Upper lobe of left lung (tissue), 6 donors: ENCODE results near the gene KRT7. TPM values are rescaled to one million over a fixed set of nuclear protein-coding genes. Genes with fewer than 3 reads are reported as not detected.

Experiments used
- ATAC-seq, 2 donors: fragments of 200-7000 bp; cut with Tn5 transposase; one replicate each; pipeline ENCODE4 v1.9.1; 2022; ENCODE audit warnings: mild to moderate bottlenecking in 2 of 2, moderate library complexity in 2 of 2; ENCODE audit not compliant: low FRiP score in 2 of 2
- DNase-seq, 2 donors: peaks; one replicate each; pipeline ENCODE4 v3.0.0-alpha.2; 2019 to 2020
- H3K27ac ChIP-seq, 4 donors: fragments of 200-600 bp; sonication (generic); one replicate each; pipeline ENCODE4 v1.5.1; 2016 to 2019
- H3K27me3 ChIP-seq, 4 donors: fragments of 200-600 bp; sonication (generic); one replicate each; pipeline ENCODE4 v1.5.1; 2017 to 2019
- H3K36me3 ChIP-seq, 4 donors: fragments of 200-600 bp; sonication (generic); one replicate each; pipeline ENCODE4 v1.5.1; 2016 to 2019
- H3K4me1 ChIP-seq, 4 donors: fragments of 200-600 bp; sonication (generic); one replicate each; pipeline ENCODE4 v1.5.1; 2018 to 2019
- H3K4me3 ChIP-seq, 4 donors: fragments of 200-600 bp; sonication (generic); one replicate each; pipeline ENCODE4 v1.5.1; 2017 to 2019; ENCODE audit warnings: mild to moderate bottlenecking in 2 of 4, moderate library complexity in 1 of 4
- H3K9me3 ChIP-seq, 4 donors: fragments of 200-600 bp; sonication (generic); one replicate each; pipeline ENCODE4 v1.5.1; 2018 to 2019
- CTCF ChIP-seq, 6 experiments: fragments of 450-650 bp in 4 of 6; fragments of 200-600 bp in 2 of 6; sonication (generic) in 2 of 6; IDR thresholded peaks; one replicate each; pipeline ENCODE4 v1.5.1; 2016 to 2019; ENCODE audit warnings: antibody characterized with exemption in 6 of 6
- EP300 ChIP-seq, 4 donors: sonication (generic); formaldehyde crosslinking; IDR thresholded peaks; one replicate each; pipeline ENCODE4 v1.5.1; 2017; ENCODE audit warnings: antibody characterized with exemption in 4 of 4, control low read depth in 2 of 4
- POLR2A ChIP-seq, 4 donors: fragments of 450-650 bp; IDR thresholded peaks; one replicate each; pipeline ENCODE4 v1.5.1; 2016 to 2017; ENCODE audit warnings: antibody characterized with exemption in 4 of 4, mild to moderate bottlenecking in 2 of 4
- POLR2AphosphoS5 ChIP-seq, 2 donors: sonication (generic); formaldehyde crosslinking; IDR thresholded peaks; one replicate each; pipeline ENCODE4 v1.5.1; 2017; ENCODE audit warnings: antibody characterized with exemption in 2 of 2
- WGBS, 2 donors: methylation state at CpG; one replicate each; pipeline ENCODE4 v1.1.5; 2017 to 2018; 5-methylcytosine and 5-hydroxymethylcytosine counted together
- total RNA-seq, 6 donors: library from RNA; depleted of rRNA in 4 of 6; stranded (reverse); fragments of >200 nt in 4 of 6; gene quantifications; one replicate each; pipeline versions ENCODE4 v1.1.0 to v1.2.1, GENCODE V29; 2016 to 2021
- donor health status: DM: no; HTN: no; CAD: no; lungs with moderate emphysema.
- donor health status: DM: no; HTN: yes; CAD: no; lungs with severe emphysema.

The KRT7 gene
- total RNA-seq, 6 donors from 2014 or later, result 247 to 1,279 (median 821) TPM

- WGBS, 2 donors, result 81 to 86% methylated on average over 7 to 9 of the region's 9 CpGs
- Histone ChIP-seq H3K27ac (no peak overlapping the region), H3K4me3 (no peak overlapping the region), H3K27me3 (no peaks in the 10 kb centered on the region), H3K36me3 (no peaks in the 10 kb centered on the region), H3K9me3 (no peaks in the 10 kb centered on the region), H3K4me1 (peaks cover 21 to 31% (median 30%) of the 10 kb centered on the region in 4 donors)
- no peak for ATAC-seq
- TF ChIP-seq POLR2A (IDR thresholded peaks at IDR 0.05), result no peak
- DNase-seq, result no peak
Observed at GRCh38 chr12:52277486-52278245, 44.6 kb downstream of the KRT7 start.

- no peaks in the 10 kb centered on the region for H3K27me3 ChIP-seq
- H3K27ac ChIP-seq, result peak overlapping the region in 1 of 4 donors; percentile 86
- DNase-seq, result peak; percentile 80 to 97
- 19 to 24% methylated on average over 19 to 32 of the region's 32 CpGs for WGBS, 2 donors
- peak overlapping the region in 1 of 4 donors; percentile 28 for H3K4me3 ChIP-seq
- peak; percentile 89 to 91 for ATAC-seq
- H3K9me3 ChIP-seq, result no peaks in the 10 kb centered on the region
- H3K4me1 ChIP-seq, result peaks cover 21 to 31% (median 30%) of the 10 kb centered on the region in 4 donors
- no peaks in the 10 kb centered on the region for H3K36me3 ChIP-seq
- peak; percentile 77 to 97 (median 94) for TF ChIP-seq CTCF (IDR thresholded peaks at IDR 0.05)
- TF ChIP-seq POLR2AphosphoS5 (IDR thresholded peaks at IDR 0.05), result no peak
- TF ChIP-seq EP300 (IDR thresholded peaks at IDR 0.05), result no peak
- TF ChIP-seq POLR2A (IDR thresholded peaks at IDR 0.05), result no peak
Observed at GRCh38 chr12:52278575-52279421, 45.8 kb downstream of the KRT7 start.

DNA sequence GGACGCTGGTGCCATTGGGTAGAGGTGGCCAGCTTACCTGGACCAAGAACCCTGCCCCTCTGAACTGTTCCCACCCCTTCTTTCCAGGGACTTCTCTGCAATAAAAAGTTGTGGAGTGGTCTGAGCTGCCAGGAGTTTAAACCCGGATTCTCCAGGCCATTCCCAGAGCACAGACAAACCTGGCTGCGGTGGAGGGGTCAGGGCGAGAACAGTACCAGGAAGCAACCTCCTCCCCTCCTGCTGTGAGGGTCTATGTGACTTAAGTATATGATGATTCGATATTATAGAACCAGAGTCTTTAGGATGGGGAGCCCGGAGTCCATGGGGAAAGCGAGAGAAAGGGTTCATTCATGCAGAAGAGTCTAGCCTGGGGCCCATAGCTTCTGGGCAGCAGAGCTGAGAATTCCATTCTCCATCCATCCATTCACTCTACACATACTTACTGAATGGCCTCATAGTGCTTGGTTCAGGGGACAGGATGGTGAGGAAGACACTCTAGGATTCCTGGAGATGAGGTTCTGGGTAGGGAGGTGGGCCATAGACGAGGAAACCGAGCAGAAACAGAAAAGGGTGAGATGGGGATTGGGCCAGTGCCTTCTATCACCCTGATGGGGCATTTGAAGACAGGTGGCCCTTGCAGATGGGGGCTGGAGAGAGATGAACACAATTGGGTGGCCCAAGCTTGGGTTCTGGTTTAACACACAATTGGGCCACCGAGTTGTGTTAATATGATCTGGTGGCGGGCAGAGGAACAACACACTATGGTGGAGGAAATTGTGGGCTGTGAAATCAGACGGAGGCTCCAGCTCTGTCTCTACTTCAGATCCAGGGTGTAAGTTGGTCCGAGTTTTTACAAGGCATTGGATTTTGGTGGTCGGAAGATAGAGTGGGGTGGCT, 46.6 kb downstream of the KRT7 start:
- DNase-seq, result no peak
- H3K36me3 ChIP-seq, result no peaks in the 10 kb centered on the region
- WGBS, 2 donors, result 84 to 90% methylated on average over 14 of the region's 14 CpGs
- H3K27ac ChIP-seq, result peak overlapping the region; percentile 55 to 86 (median 76)
- peak in 1 of 2 donors; percentile 15 for ATAC-seq
- peaks cover 21 to 31% (median 30%) of the 10 kb centered on the region in 4 donors for H3K4me1 ChIP-seq
- TF ChIP-seq CTCF (IDR thresholded peaks at IDR 0.05) (peak in 1 of 6 experiments; percentile 30), POLR2AphosphoS5 (IDR thresholded peaks at IDR 0.05) (no peak)
- H3K9me3 ChIP-seq, result no peaks in the 10 kb centered on the region
- no peaks in the 10 kb centered on the region for H3K27me3 ChIP-seq
- H3K4me3 ChIP-seq, result no peak overlapping the region

- TF ChIP-seq POLR2AphosphoS5 (IDR thresholded peaks at IDR 0.05), result peak; percentile 47 to 59
- peak; percentile 57 to 96 (median 76) for TF ChIP-seq EP300 (IDR thresholded peaks at IDR 0.05)
- no peak for TF ChIP-seq CTCF (IDR thresholded peaks at IDR 0.05)
- TF ChIP-seq POLR2A (IDR thresholded peaks at IDR 0.05), result peak in 1 of 4 donors; percentile 34
- Histone ChIP-seq H3K4me3 (no peak overlapping the region), H3K4me1 (peaks cover 21 to 31% (median 30%) of the 10 kb centered on the region in 4 donors), H3K9me3 (no peaks in the 10 kb centered on the region), H3K27ac (peak overlapping the region; percentile 74 to 86 (median 76)), H3K27me3 (no peaks in the 10 kb centered on the region), H3K36me3 (no peaks in the 10 kb centered on the region)
- DNase-seq (peak in 1 of 2 donors; percentile 94), ATAC-seq (peak; percentile 87 to 88)
- WGBS, 2 donors, result 38 to 73% methylated on average over 2 to 3 of the region's 3 CpGs
Observed at GRCh38 chr12:52280319-52280795, 47.3 kb downstream of the KRT7 start.
